AG09319 (cell line): ENCODE measurements around the gene TAF11.
"Not testable (repeated sequence)": the region's sequence is repeated elsewhere in the genome, so short reads cannot be mapped to it uniquely, and the experiment has no call there.

ENCODE experiments used
- DNase-seq: peaks from one replicate; pipeline ENCODE4 v3.0.0-alpha.2; 2010; ENCODE audit warnings: low read depth; ENCODE audit errors: extremely low read depth
- TF ChIP-seq, protein P1 (sequence below): IDR thresholded peaks from 2 replicates; pipeline ENCODE4 v1.5.1; 2011; ENCODE audit warnings: low read depth, mild to moderate bottlenecking, inconsistent platforms, low read length, moderate library complexity

TAF11 gene

DNA sequence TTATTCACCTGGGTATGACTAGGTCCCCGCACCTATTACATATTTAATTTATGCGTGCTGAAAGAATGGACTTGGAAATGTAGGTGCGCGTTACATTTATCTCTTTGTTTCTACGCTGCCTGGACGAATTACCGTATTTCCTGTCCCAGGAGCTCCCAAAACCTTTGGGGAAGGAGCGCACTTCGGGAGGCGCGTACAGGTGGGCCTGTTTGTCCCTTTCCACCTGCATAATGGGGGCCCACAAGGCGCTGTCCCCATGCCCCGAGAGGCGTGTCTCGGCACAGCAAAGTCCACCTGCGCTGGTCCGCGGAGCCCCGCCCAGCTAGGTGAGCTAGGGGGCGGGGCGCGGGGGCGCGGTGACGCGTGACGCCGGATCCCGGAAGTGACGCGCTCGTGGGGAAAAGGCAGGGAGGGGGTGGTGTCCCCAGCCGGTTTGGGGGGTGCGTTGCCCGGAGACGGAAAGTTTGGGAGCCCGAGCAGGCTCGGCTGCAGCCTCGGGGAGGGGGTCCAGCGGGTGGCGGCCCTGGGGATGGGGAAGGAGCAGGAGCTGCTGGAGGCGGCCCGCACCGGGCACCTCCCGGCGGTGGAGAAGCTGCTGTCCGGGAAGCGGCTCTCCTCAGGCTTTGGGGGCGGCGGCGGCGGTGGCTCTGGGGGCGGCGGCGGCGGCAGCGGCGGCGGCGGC, 1.2 kb upstream of the TAF11 start, which contains the start of gene ANKS1A:
Gene ANKS1A, plus strand, starts transcription at position 382 of the 682 bp plus-strand sequence. Its CDS starts 148 bp downstream, at position 530.
- DNase-seq = no peak

DNA sequence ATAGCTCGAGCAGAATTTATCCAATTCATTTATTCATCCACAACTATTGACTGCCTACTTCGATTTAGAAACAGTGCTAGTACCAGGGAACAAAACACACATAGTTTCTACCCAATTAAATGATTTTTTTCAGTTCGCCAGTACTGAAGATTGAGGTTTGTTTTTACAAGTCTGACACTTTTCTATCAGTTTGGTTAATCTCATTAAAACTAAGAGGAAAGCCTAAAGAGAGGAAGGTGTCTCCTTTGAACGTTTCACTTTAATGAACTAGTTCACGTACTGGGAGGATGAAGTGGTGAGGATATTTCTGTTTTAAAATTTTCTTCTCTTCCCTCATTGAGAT, 643 bp upstream of the TAF11 start:
- DNase-seq = no peak
- TF ChIP-seq, protein P1, sequence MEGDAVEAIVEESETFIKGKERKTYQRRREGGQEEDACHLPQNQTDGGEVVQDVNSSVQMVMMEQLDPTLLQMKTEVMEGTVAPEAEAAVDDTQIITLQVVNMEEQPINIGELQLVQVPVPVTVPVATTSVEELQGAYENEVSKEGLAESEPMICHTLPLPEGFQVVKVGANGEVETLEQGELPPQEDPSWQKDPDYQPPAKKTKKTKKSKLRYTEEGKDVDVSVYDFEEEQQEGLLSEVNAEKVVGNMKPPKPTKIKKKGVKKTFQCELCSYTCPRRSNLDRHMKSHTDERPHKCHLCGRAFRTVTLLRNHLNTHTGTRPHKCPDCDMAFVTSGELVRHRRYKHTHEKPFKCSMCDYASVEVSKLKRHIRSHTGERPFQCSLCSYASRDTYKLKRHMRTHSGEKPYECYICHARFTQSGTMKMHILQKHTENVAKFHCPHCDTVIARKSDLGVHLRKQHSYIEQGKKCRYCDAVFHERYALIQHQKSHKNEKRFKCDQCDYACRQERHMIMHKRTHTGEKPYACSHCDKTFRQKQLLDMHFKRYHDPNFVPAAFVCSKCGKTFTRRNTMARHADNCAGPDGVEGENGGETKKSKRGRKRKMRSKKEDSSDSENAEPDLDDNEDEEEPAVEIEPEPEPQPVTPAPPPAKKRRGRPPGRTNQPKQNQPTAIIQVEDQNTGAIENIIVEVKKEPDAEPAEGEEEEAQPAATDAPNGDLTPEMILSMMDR = no peak

More for the DNA sequence above, 1.2 kb upstream of the TAF11 start, which contains the start of gene ANKS1A:
- TF ChIP-seq, protein P1 = no peak

DNA sequence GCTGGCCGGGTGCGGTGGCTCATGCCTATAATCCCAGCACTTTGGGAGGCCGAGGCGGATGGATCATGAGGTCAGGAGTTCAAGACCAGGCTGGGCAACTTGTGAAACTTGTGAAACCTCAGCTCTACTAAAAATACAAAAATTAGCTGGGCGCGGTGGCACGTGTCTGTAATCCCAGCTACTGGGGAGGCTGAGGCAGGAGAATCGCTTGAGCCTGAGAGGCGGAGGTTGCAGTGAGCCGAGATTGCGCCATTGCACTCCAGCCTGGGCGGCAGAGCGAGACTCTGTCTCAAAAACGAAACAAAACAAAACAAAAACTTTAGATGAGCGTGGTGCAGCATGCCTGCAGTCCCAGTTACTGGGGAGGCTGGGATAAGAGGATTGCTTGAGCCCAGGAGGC, 2.0 kb downstream of the TAF11 start:
- not testable (repeated sequence) for DNase-seq

DNA sequence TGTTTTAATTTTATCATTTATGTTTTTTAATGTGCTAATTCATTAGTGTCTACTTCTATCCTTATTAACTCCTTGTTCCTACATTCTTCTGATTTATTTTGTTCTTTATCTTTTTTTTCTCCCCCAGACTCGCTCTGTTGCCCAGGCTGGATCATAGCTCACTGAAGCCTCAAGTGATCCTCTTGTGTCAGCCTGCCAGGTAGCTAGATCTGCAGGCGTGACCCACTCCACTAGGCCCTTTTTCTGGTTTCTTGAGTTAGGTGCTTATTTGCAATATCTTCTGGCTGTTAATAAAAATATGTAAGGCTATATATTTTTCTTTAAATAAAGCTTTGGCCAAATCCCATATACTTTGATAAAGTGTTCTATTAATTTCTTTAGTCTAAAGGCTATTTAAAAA, 2.8 kb downstream of the TAF11 start:
- DNase-seq = no peak
- TF ChIP-seq, protein P1 = no peak

DNA sequence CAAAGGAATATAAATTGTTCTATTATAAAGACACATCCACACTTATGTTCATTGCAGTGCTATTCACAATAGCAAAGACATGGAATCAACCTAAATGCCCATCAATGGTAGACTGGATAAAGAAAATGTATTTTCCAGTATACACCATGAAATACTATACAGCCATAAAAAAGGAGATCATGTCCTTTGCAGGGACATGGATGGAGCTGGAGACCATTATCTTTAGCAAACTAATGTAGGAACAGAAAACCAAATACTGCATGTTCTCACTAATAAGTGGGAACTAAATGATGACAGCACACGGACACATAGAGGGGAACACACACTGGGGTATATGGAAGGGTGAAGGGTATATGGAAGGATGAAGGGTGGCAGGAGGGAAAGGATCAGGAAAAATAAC, 3.8 kb downstream of the TAF11 start:
- not testable (repeated sequence) for DNase-seq

DNA sequence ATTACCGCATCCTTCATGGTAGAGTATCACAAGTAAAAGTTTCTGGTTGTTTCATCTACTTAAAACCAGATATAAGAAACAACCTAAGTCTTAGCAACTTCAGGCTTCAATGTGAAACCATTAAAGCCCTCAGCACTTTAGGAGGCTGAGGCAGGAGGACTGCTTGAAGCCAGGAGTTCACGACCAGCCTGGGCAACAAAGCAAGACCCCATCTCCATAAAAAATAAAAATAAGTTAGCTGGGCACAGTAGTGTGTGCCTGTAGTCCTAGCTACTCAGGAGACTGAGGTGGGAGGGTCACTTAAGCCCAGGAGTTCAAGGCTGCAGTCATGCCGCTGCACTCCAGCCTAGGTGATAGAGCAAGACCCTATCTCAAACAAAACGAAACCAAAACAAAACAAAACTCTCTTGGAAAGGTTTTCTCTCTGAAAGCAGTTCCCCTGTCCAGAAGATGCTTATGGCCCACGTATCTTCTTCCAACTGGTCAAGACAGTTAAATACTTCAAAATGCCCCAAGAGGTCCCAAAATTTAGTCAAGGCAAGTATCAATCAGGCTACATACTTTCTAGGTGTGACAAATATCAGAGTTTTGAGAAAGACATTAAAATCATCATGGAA, 9.9 kb downstream of the TAF11 start:
- DNase-seq = no peak
- TF ChIP-seq, protein P1 = no peak

DNA sequence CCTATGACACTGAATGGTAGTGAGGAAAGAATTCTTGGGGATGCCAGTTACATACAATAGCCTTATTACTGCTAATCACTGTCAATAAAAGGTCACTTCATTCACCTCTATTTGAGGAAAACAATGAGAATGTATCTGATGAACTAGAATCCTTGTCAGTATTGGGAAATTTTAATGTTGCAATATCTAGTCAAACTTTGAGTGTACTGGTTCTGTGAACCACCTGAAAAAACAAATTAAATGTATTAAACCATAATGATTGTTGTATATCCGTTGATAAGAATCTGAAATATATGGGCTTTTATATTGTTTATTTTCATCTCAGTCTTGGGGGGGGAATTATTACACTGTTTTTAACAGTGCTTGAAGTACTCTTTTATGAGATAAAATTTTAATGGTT, 10.6 kb downstream of the TAF11 start:
- no peak for DNase-seq
- TF ChIP-seq, protein P1 = no peak

DNA sequence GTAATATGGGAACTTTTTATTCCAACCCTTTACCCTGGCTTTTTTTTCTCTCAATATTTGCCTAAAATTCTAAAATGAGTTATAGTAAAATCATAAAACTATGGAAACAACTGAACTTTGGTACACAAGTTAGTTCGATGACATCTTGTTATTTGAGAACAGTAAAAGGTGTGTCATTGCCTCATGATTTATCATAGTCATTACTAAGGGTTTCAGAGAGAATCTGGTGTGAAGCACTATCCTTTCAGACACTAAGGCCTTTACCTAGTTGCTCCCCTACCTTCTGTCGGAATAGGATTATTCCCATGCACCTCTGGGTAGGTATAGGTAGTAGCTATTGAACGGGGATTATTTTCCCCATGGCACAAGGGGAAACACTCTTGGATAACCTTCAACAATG, 11.4 kb downstream of the TAF11 start:
- TF ChIP-seq, protein P1 = no peak
- no peak for DNase-seq
